ENCODE measurements around the gene KRT4. TPM values are rescaled to one million over a fixed set of nuclear protein-coding genes. Genes with fewer than 3 reads are reported as not detected.

The KRT4 gene
- total RNA-seq, 1 experiment from 2014 or later, result not detected

DNA sequence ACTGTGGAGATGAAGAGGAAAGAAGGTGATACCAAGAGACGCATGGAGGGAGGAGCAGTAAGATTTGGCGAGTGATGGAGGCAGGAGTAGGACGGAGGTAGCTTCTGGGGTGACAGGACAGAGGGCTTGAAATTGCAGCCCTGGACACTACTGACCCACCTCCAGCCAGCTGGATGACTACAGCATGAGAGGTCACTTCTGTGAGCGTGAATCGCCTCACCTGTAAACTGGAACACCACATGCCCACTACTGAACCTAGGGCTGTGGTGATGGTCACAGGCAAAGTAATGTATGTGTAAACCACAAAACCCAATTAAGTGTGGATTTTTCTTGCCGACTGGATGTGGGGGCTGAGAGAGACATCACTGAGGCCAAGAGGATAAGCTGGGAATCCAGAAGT, 6.6 kb upstream of the KRT4 start:
- Histone ChIP-seq H3K4me3 (ENCODE audit: insufficient read depth, low read depth, low read length) (no peak overlapping the region), H3K36me3 (replicated peaks; ENCODE audit: control insufficient read depth, insufficient read depth, low read length) (no peaks in the 10 kb centered on the region), H3K27me3 (ENCODE audit: control insufficient read depth, insufficient read depth, low read length) (no peaks in the 10 kb centered on the region)
- DNase-seq, result no peak

DNA sequence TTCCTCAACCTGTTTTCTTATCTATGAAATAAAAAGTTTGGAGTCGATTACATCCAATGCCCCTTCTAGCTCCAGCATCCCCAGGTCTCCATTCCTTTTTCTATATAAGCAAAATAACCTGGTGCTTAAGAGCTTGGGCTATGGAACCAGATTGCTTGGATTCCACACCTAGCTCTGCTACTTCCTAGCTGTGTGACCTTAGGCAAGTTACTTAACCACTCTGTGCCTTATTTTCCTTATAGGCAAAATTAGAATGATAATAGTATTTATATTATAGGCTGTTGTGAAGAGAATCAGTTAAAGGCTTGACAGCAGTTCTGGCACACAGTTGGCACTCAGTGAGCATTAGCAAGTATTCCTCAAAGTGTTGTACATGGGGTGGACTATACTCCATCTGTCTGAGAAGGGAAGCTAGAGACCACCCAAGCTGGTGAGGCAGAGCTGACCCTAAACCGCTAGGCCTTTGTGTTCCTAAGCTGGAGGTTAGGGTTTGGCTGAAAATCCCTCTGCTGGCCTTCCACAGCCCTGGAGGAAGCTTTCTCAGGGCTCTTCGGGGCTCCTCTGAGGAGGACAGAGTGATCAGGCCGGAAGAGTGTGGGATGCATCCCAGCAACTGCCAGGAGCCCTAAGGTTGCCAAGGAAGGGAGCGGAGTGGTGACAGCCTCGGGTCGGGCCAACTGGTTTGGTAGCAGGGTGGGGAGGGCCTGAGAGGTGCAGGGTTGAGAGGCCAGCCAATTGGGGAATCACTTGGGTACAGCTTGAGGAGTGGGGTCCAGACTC, 6.0 kb upstream of the KRT4 start:
- Histone ChIP-seq H3K4me3 (ENCODE audit: insufficient read depth, low read depth, low read length) (no peak overlapping the region), H3K27me3 (ENCODE audit: control insufficient read depth, insufficient read depth, low read length) (no peaks in the 10 kb centered on the region), H3K36me3 (replicated peaks; ENCODE audit: control insufficient read depth, insufficient read depth, low read length) (no peaks in the 10 kb centered on the region)
- DNase-seq, result peak; percentile 22

DNA sequence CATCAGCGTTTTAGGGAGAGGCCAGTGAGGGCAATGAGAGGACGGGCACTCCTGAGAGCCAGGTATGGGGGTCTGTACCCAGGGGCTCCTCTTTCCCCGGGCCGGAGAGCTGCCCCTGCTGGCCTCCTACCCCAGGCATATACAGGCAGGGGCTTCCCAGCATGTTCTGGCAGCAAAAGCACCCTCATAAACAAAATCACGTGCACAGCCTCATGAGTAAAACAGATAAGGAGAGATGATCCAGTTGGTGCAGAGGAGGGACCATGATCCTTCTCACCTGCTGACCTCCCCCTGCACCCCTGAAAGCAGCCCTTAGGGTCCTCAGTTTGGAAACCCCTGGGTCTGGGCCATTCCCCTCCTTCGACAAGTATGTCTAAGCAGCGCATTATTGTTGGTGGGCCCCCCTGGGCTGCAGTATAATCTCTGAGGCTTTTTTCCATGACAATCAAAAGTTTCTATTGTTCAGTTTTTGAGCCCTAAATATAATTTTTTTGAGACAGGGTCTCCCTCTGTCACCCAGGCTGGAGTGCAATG, 5.0 kb upstream of the KRT4 start:
- no peaks in the 10 kb centered on the region for H3K36me3 ChIP-seq (replicated peaks; ENCODE audit: control insufficient read depth, insufficient read depth, low read length)
- H3K4me3 ChIP-seq (ENCODE audit: insufficient read depth, low read depth, low read length), result no peak overlapping the region
- DNase-seq, result no peak
- H3K27me3 ChIP-seq (ENCODE audit: control insufficient read depth, insufficient read depth, low read length), result no peaks in the 10 kb centered on the region

DNA sequence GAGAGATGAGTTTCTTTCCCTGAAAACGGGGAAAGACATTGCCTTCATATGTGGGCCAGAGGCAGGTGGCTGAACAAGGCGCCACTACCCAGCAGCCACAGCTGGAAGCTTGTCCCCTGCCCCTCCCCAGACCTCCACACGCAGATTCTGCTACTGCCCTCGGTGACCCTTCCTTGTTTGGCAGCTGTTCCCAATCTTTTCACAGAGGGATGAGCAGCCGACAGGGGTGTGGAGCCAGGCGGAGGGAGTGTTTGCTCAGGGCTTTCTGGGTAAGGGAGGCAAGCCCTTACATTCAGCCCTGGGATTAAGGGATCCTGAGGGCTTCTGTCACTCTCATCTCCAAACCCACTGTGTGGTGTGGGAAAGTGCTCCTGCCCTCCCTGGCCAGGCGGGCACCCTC, 4.5 kb upstream of the KRT4 start:
- Histone ChIP-seq H3K4me3 (ENCODE audit: insufficient read depth, low read depth, low read length) (no peak overlapping the region), H3K27me3 (ENCODE audit: control insufficient read depth, insufficient read depth, low read length) (no peaks in the 10 kb centered on the region), H3K36me3 (replicated peaks; ENCODE audit: control insufficient read depth, insufficient read depth, low read length) (no peaks in the 10 kb centered on the region)
- no peak for DNase-seq

DNA sequence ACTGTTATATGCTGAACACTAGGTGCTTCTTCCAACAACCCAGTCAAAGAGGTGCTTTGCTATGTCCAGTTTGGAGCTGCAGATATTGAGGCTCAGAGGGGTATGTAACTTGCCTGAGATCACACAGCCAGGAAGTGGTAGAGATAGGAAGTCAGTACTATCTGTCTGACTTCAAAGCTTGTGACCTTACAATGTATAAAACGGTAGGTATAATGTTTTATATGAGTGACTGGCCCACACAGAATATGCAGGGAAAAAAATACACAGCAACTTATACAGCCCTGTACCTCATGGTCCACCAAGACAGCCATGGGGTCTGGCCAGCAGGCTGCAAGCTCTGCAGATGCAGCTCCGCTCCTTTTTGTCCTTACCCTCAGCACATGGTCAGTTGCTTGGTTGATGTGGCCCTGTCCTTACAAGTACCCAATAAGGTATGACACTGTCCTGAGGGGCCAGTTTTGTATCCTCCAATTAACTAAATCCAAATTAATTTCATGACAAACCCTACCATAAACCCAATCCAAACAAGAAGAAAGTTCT, 3.9 kb upstream of the KRT4 start:
- H3K4me3 ChIP-seq (ENCODE audit: insufficient read depth, low read depth, low read length), result no peak overlapping the region
- DNase-seq, result no peak
- no peaks in the 10 kb centered on the region for H3K36me3 ChIP-seq (replicated peaks; ENCODE audit: control insufficient read depth, insufficient read depth, low read length)
- H3K27me3 ChIP-seq (ENCODE audit: control insufficient read depth, insufficient read depth, low read length), result no peaks in the 10 kb centered on the region

DNA sequence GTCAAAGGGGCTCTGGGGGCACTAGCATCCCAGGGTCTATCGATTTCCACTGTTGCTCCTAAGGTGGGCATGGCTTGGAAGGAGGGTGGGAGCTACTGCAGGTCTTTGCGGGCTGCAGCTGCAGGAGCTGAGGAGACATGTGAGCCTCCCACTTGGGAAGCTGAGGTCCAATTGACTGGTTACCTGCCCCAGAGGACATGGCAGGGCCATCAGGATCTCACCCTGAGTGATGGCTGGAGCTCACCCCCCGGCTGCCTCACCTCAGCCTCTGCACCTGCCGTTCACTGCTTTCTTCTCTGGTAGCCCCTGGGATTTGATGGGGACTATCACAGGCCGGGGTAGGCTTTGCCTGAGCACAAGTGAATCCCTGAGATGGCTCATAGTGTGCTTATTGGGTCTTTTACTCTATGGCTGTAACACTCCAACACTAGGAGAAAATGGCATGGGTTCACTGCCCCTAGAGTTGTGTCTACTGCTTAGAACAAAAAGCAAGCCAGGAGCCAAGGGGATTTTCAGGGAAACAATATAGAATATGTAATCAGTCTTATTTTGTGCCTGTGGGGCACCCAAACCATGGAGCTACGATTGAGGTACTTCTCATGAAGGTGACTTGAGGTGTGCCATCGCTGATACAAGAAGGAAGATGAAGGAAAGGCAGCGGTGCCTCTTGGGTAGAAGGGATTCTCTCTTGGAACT, 3.2 kb upstream of the KRT4 start:
- Histone ChIP-seq H3K4me3 (ENCODE audit: insufficient read depth, low read depth, low read length) (no peak overlapping the region), H3K27me3 (ENCODE audit: control insufficient read depth, insufficient read depth, low read length) (no peaks in the 10 kb centered on the region), H3K36me3 (replicated peaks; ENCODE audit: control insufficient read depth, insufficient read depth, low read length) (no peaks in the 10 kb centered on the region)
- DNase-seq, result no peak

DNA sequence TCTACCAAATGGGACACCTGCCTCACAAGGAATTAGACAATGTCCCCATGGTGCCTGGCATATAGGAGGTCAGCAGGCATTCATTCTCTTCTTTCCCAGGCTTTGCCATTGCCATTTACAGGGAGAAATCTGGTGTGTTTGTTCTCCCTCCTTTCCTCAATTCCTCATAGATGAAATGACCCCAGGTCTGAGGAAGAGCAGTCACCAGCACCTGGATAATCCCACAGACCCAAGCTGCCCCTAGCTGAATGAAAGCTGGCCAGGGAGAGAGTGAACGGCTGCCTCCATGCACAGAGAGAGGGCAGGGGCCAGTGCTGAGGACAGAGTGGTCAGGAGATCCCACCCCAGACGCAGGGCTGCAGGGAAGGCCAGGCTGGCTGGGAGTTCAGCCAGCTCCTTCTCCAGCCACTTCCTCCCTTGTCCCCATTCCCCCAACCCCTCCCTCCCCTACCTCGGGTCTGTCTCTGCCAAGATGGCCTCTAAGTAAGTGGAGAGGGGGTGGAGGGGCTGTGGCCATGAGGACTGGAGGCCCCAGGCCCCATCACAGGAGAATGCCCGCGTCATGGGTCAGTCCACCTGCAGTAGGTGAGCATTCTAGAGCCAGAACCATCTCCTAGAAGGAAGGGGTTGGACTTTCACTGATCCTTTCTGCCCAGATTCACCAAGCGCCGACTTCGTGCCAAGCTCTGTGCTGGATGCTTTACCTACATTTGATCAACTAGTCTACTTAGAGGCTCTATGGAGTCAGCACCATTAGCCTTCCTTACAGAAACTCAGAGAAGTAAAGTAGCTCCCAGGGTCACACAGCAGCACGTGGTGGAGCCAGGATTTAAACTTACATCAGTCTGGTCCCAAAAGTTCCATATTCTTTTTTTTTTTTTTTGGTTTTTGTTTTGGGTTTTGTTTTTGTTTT, 2.0 kb upstream of the KRT4 start:
- Histone ChIP-seq H3K36me3 (replicated peaks; ENCODE audit: control insufficient read depth, insufficient read depth, low read length) (no peaks in the 10 kb centered on the region), H3K27me3 (ENCODE audit: control insufficient read depth, insufficient read depth, low read length) (no peaks in the 10 kb centered on the region), H3K4me3 (ENCODE audit: insufficient read depth, low read depth, low read length) (no peak overlapping the region)
- no peak for DNase-seq

DNA sequence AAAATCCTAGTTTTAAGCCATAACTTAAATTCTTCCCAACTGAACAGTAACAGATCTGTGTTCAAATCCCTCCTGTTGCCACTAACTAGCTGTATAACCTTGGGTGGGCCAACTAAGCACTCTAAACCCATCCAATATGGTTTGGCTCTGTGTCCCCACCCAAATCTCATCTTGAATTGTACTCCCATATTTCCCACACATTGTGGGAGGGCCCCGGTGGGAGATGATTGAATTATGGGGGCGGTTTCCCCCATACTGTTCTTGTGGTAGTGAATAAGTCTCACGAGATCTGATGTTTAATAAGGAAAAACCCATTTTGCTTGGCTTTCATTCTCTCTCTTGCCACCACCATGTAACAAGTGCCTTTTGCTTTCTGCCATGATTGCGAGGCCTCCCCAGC, 1.2 kb upstream of the KRT4 start:
- no peaks in the 10 kb centered on the region for H3K27me3 ChIP-seq (ENCODE audit: control insufficient read depth, insufficient read depth, low read length)
- H3K4me3 ChIP-seq (ENCODE audit: insufficient read depth, low read depth, low read length), result no peak overlapping the region
- no peak for DNase-seq
- no peaks in the 10 kb centered on the region for H3K36me3 ChIP-seq (replicated peaks; ENCODE audit: control insufficient read depth, insufficient read depth, low read length)

DNA sequence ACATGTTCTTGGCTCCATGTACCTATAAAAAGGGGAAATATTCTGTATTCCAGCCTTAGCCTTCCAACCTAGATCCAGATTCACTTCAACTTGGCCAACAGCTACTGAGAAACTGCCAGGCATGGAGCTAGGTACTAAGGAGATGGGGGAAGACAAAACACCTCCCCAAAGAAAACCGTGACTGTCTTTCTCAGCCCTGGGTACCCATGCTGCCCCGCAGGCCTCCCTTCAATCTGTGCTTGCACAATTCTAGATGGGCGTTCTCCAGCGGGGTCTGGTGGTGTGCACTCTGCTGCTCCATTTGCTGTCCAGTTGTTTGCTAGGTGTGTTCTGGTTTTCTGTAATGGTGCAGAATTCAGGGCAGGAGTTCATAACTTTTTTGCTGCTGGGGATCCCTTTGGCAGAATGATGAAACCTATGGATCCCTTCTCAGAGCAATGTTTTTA, 817 bp upstream of the KRT4 start:
- no peak overlapping the region for H3K4me3 ChIP-seq (ENCODE audit: insufficient read depth, low read depth, low read length)
- DNase-seq, result no peak
- H3K36me3 ChIP-seq (replicated peaks; ENCODE audit: control insufficient read depth, insufficient read depth, low read length), result no peaks in the 10 kb centered on the region
- H3K27me3 ChIP-seq (ENCODE audit: control insufficient read depth, insufficient read depth, low read length), result no peaks in the 10 kb centered on the region

DNA sequence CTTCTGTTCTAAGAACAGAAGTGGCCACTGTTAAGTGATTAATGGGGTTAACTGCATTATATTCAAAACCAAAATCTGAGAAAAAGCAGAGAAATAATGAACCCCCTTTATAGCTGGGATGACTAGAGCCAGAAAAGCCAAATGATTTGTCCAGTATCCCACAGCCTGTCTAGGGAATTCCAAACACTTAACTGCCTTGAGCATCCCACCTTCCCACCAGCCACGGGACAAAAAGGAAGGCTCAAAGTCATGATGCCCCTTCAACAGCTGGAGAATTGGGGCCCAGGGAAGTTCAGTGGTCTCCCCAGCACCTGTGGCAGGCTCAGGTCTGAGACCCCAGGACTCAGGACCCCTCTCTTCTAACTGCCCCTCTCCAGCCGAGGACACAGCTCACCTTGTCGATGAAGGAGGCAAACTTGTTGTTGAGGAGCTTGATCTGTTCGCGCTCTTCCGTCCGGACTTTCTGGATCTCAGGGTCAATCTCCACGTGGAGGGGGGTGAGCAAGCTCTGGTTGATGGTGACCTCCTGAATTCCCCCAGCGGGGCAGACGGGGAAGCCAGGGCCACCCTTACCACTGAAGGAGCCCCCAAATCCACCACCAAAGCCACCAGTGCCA, 605 bp downstream of the KRT4 start:
- Histone ChIP-seq H3K4me3 (ENCODE audit: insufficient read depth, low read depth, low read length) (no peak overlapping the region), H3K36me3 (replicated peaks; ENCODE audit: control insufficient read depth, insufficient read depth, low read length) (no peaks in the 10 kb centered on the region), H3K27me3 (ENCODE audit: control insufficient read depth, insufficient read depth, low read length) (no peaks in the 10 kb centered on the region)
- no peak for DNase-seq

DNA sequence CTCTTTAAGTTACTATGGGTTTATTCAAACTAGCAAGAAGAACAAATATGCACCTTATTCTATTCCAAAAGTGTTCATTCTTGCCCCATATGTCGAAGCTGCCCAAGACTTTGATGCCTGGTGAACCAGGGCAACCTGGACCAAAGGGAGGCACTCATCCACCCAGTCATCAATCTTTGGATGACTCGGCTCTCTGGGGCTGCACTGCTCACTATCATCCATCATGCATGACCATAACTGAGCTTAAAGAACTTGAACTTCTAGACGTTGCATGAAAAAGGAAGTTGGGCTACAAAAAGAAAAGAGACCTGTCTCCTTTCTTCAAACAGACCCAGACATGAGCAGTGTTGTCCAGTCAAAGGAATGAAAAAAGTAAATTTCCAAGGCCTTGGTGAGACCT, 1.2 kb downstream of the KRT4 start:
- Histone ChIP-seq H3K4me3 (ENCODE audit: insufficient read depth, low read depth, low read length) (no peak overlapping the region), H3K36me3 (replicated peaks; ENCODE audit: control insufficient read depth, insufficient read depth, low read length) (no peaks in the 10 kb centered on the region), H3K27me3 (ENCODE audit: control insufficient read depth, insufficient read depth, low read length) (no peaks in the 10 kb centered on the region)

DNA sequence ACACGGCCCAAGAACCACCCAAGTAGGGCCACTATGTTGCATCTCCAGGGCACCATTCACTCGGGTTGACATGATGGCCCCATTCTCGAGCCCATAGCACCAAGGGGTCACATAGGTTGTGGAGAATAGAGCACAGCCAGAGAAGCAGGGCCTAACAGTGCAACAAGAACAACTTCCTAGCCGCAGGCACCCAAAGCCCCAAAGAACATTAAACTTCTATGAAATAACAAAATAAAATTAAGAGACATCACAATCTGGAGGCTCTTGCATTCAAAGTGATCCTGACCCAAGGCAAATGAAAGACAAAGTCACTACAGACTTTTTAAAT, 1.9 kb downstream of the KRT4 start:
- Histone ChIP-seq H3K4me3 (ENCODE audit: insufficient read depth, low read depth, low read length) (no peak overlapping the region), H3K27me3 (ENCODE audit: control insufficient read depth, insufficient read depth, low read length) (no peaks in the 10 kb centered on the region), H3K36me3 (replicated peaks; ENCODE audit: control insufficient read depth, insufficient read depth, low read length) (no peaks in the 10 kb centered on the region)
- no peak for DNase-seq

More for the DNA sequence above, 1.2 kb downstream of the KRT4 start:
- DNase-seq, result no peak

DNA sequence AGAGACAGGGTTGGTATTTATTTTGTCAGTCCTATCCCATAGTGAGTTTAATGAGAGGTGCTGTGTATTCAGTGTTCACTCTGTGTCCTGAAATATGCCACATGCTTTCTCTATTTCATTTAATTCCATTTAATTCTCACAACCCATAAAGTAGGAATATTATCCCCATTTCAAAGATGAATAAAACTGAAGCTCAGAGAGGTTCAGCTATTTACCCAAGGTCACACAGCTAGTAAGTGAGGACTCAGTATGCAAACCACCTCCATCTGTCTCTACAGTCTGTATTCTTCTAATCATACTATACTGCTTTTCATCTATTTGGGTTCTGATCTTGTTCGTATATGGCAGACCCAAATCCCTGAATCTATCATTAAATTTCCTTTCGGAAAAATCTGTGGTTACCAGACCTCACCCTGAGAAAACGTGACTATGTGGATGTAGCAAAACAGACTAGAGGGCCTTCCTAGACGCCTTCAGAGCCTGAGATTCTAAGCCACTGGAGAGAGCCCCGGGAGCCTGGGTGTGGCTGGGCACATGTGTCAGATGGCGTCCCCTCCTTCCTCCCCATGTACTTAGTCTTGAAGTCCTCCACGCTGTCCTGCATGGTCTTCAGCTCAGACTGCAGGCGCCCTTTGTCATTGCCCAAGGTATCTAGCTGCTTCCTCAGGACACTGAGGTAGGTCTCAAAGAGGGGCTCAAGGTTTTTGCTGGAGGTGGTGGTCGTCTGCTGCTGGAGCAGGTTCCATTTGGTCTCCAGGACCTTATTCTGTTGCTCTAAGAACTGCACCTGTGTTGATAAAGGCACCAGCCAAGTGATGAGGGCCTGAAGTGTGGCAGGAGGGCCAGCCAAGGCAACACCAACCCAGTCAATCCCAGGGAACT, 2.5 kb downstream of the KRT4 start:
- Histone ChIP-seq H3K27me3 (ENCODE audit: control insufficient read depth, insufficient read depth, low read length) (0 out of 2 replicates have a peak, but pooled peaks cover 1% of the 10 kb centered on the region), H3K36me3 (replicated peaks; ENCODE audit: control insufficient read depth, insufficient read depth, low read length) (no peaks in the 10 kb centered on the region), H3K4me3 (ENCODE audit: insufficient read depth, low read depth, low read length) (no peak overlapping the region)
- no peak for DNase-seq
